Omental fat pad (tissue), 4 donors: ENCODE results near the gene KRT15. TPM values are rescaled to one million over a fixed set of nuclear protein-coding genes. Genes with fewer than 3 reads are reported as not detected.
A peak's percentile ranks its signal among the peaks of the same experiment; 100 is the strongest.

ENCODE experiments used
- ATAC-seq: fragments of 150-250 bp; one replicate; pipeline ENCODE4 v1.9.1; 2016; ENCODE audit warnings: mild to moderate bottlenecking, moderate library complexity; ENCODE audit not compliant: low FRiP score
- DNase-seq: peaks from one replicate; pipeline ENCODE4 v3.0.0-alpha.2; 2019; ENCODE audit warnings: low spot score
- total RNA-seq, 4 donors: library from RNA; depleted of rRNA; stranded (reverse); fragments of >200 nt; gene quantifications; one replicate each; pipeline ENCODE4 v1.1.0, GENCODE V29; 2016
- TF ChIP-seq, protein P1 (sequence below), 3 donors: fragments of 450-650 bp; IDR thresholded peaks; one replicate each; pipeline ENCODE4 v1.5.1; 2016 to 2017; ENCODE audit warnings: antibody characterized with exemption in 3 of 3, mild to moderate bottlenecking in 3 of 3, moderate library complexity in 2 of 3

The KRT15 gene
- total RNA-seq, 4 donors from 2014 or later = 0.31 to 2.5 (median 1.8) TPM; not detected in 1

DNA sequence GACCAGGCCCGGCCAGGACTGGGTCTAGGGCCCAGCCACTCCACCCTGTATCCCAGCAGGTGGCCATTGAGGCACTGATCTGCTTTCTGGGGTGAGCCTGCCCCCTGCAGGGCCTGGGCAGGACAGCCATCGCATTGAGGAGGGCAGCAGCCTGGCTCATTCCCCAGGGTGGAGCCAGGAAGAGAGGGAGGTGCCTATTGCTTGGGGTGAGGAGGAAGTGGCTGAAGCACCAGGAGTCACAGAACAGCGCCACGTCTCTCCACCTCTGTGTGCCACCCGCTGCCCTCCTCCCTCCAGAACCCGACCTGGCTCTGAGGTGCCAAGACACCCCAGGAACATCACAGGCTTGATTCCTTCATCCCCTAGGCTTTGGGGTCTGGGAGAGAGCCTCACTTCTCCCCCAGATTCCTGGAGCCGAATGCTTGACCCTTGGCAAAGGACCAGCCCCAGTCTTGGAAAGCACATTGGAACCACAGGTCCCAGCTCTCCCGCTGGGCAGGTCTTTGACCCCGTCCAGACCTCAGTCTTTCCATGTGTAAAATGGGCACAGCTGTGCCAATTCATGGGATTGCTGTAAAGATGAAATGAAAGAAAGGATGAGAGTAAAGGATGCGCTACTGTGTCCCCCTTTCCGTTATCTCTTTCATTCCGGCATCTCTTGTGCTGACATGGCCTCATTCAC, 21.7 kb downstream of the KRT15 start:
- DNase-seq = no peak
- TF ChIP-seq, protein P1, sequence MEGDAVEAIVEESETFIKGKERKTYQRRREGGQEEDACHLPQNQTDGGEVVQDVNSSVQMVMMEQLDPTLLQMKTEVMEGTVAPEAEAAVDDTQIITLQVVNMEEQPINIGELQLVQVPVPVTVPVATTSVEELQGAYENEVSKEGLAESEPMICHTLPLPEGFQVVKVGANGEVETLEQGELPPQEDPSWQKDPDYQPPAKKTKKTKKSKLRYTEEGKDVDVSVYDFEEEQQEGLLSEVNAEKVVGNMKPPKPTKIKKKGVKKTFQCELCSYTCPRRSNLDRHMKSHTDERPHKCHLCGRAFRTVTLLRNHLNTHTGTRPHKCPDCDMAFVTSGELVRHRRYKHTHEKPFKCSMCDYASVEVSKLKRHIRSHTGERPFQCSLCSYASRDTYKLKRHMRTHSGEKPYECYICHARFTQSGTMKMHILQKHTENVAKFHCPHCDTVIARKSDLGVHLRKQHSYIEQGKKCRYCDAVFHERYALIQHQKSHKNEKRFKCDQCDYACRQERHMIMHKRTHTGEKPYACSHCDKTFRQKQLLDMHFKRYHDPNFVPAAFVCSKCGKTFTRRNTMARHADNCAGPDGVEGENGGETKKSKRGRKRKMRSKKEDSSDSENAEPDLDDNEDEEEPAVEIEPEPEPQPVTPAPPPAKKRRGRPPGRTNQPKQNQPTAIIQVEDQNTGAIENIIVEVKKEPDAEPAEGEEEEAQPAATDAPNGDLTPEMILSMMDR (IDR thresholded peaks at IDR 0.05) = no peak

DNA sequence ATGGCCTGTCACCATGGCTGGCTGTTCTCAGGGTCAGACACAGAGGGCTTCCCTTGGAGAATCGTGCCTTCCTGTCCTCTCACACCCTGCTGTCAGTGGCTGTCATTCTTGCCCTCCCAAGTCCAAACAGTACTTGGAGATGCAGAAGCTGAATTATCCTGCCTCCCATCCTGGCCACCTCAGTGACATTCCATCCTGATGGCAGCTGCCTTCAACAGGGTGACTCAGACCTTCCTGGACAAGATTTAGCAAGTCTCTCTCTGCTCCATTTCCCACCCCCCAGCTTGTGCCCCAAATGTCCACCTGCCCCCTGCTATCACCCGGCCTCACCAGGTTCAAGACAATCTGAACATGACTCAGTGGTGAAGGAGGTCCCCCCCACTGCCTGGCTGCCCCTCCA, 24.2 kb downstream of the KRT15 start:
- ATAC-seq = no peak
- no peak for DNase-seq
- TF ChIP-seq, protein P1 (IDR thresholded peaks at IDR 0.05) = no peak

More for the DNA sequence above, 21.7 kb downstream of the KRT15 start:
- peak; percentile 75 for ATAC-seq

DNA sequence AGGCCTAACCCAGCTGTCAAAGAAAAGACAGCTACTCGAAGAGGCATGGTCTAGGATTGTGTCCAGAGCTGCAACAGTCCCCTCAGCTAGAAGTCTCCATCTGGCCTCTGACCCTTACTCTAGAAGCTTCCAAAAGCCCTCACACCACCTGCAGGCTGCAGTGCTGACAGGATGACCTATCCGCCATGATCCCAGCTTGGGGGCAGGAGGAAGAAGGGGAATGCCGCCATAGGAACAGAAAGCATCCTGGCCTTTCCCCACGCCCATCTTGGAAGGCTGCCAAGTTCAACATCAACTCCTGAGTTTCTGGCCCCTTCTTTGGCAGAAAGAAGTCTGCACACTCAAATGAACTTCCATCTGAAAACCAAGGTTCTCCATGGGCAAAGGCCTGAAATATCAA, 25.9 kb downstream of the KRT15 start:
- no peak for ATAC-seq
- TF ChIP-seq, protein P1 (IDR thresholded peaks at IDR 0.05) = no peak
- DNase-seq = no peak

DNA sequence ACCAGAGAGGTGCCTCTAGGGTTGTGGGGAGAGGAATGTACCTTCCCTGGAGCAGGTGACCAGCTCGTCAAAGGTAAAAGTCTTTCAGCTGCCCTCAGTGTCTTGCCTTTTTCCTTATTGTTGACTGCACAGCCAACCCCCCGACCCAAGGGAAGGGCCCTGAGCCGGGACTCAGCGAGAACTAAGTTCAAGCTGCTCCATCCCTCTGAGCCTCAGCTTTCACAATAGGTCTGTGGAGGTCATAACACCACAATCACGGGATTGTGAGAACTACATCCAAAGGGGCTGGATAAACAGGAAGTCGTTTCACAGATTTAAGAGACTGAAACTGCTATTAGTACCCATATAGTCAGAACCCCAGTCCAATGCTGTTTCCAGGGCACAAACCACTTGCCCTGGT, 26.3 kb downstream of the KRT15 start:
- DNase-seq = no peak
- TF ChIP-seq, protein P1 (IDR thresholded peaks at IDR 0.05) = no peak
- no peak for ATAC-seq

DNA sequence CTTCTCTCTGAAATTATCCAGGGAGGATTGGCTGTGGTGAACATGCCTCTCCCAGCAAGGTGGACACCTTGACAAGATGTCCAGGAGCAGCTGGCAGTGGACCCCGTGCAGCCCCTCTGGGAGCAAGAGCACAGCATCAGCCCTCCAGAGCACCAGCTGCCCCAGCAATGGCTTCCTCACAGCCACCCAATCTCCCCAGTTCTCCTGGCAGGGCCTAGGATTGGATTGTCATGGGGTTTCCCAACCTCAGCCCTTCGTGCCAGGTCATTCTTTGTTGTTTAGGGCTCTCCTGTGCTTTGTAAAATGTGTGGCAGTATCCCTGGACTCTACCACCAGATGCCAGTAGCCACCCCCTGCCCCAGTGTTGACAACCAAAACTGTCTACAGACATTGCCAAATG, 27.2 kb downstream of the KRT15 start:
- no peak for ATAC-seq
- TF ChIP-seq, protein P1 (IDR thresholded peaks at IDR 0.05) = no peak
- DNase-seq = no peak

DNA sequence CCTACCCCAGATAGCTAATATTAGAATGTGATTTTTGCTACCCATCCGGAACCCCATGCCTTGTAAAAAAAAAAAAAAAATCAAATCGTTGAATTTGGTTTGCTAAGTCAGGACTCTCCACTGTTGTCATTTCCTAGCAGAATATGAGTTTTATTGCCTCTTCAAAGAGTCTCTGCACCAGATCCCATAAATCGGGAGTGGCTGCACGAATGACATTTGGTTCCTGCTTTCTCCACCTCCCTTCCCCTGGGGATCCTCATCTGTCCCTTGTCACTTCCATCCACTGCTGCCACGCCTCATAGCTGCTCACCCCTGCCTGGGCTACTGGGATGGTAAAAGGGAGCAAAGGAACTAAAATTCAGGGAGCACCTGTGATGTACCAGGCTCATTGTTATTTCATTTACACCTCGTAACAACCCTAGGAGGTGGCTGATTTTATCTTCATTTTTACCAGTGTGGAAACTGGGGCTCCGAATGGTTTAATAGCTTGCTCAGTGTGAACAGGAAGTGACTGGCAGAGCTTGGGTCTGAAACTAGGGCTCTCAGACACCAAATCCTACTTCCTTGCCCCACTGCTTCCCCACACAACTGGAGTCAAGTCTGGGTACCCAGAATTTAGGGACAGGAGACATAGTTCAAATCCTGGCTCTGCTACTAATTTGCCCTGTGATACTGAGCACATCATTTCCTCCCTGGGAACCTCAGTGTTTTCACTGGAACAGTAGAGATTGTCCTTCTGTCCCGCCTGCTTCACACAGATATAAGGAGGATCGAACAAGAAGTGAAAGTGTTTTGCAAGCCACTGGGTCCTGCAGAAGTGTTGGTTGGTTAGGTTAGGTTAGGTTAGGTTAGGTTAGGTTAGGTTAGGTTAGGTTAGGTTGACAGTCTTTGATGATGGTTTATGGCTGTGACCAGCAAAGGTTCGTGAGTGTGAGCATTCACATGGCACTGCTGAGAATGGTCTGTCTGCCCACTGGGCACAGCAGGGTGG, 28.4 kb downstream of the KRT15 start:
- TF ChIP-seq, protein P1 (IDR thresholded peaks at IDR 0.05) = no peak
- no peak for ATAC-seq
- DNase-seq = no peak
